HG03045 (cell line): Measurements from ENCODE around the gene ITFG1.
A peak's percentile ranks its signal among the peaks of the same experiment; 100 is the strongest.
"Not testable (repeated sequence)": the region's sequence is repeated elsewhere in the genome, so short reads cannot be mapped to it uniquely, and the experiment has no call there.

Experiments used
- ATAC-seq: cut with Tn5 transposase; IDR thresholded peaks from one replicate; pipeline ENCODE4 v1.9.1; 2021; ENCODE audit warnings: mild to moderate bottlenecking, moderate library complexity; ENCODE audit not compliant: unreplicated experiment

ITFG1 gene

GRCh38 chr16:47424846-47425245, 36.0 kb downstream of the ITFG1 start:
- ATAC-seq = no peak

- ATAC-seq = no peak
Observed at GRCh38 chr16:47416869-47417268, 44.0 kb downstream of the ITFG1 start.

DNA sequence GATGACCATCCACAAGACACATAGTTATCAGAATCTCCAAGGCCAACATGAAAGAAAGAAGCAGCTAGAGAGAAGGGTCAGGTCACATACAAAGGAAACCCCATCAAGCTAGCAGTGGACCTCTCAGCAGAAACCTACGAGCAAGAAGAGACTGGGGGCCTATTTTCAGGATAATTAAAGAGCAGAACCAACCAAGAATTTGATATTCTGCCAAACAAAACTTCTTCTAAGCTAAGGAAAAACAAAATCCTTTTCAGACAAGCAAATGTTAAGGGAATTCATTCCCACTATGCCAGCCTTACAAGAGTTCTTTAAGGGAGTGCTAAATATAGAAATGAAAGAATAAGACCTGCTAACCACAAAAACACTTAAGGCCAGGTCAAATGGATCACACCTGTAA, 47.8 kb downstream of the ITFG1 start:
- no peak for ATAC-seq

GRCh38 chr16:47408491-47408890, 52.4 kb downstream of the ITFG1 start:
- ATAC-seq = no peak

- no peak for ATAC-seq
Observed at GRCh38 chr16:47395733-47396498, 64.9 kb downstream of the ITFG1 start.

- ATAC-seq = peak; percentile 83
Observed at GRCh38 chr16:47392081-47392480, 68.8 kb downstream of the ITFG1 start.

- no peak for ATAC-seq
Observed at GRCh38 chr16:47388705-47389104, 72.2 kb downstream of the ITFG1 start.

DNA sequence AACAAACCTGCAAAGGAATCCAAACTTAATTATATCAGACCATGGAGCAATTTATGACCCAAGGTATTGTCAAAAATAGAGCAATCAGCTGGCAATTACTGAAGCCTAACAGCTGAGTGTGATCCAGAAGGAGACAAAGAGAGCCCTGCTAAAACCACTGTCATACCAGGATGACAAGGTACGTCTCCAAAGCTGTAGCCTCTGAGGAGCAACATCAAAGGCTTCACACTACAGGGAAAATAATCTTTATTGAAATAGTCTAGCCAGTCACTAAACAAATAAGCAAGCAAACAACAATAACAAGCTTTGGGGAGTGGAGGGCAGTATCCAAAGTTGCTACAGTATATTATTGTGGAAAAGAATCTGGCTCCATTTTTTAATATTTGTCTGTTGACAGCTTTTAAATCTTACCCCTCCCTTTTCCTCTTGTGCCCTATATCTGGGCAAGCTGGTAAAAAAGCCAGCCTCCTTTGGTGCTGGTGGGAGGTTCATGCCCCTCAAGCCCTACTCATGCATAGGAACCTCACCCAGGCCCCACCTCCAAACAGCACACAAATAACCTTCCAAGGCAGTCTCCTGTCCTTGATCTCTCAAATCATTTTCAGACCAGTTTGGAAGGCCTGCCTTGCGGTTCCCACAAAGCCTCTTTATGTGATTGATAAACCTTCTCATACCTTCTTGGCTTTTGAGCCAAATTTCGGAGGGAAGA, 73.7 kb downstream of the ITFG1 start:
- no peak for ATAC-seq

- no peak for ATAC-seq
Observed at GRCh38 chr16:47386201-47386718, 74.6 kb downstream of the ITFG1 start.

GRCh38 chr16:47382362-47382761, 78.5 kb downstream of the ITFG1 start:
- ATAC-seq = no peak

DNA sequence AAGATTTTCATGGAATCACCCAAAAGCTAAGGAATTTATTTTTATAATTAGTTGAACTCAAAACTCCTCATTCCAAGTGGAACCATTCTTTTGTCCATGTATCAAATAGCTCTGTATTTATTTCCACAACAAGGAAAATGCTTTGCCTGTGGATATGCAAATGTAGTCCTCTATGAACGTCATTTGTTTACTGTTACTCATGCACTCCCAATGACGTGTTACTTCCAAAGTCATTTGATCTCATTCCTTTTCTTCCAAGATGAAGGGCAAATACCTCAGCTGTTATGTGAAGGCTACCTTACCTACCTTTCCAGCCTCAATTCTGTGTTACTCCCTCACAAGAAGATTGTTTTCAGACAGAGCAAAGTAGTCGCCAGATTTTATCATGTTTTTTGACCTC, 83.7 kb downstream of the ITFG1 start:
- no peak for ATAC-seq

DNA sequence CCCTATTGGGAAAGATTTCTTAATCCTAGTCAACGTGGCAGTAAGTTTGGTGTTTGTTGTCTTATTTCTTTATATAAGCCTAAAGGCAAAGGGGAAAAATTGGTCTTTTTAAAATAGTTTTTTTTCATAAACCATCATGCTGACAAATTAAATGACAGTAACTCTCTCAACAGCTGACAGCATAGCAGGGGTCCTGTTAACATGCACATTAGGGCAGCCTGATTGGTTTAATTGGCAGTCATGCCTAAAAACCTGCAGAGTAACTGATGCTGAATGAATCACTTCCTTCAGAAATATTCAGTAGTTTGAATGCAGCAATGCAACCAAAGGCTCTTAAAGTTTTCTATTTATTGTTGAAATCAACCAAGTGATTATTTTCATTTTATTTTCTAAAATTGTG, 85.4 kb downstream of the ITFG1 start:
- no peak for ATAC-seq

- ATAC-seq = no peak
Observed at GRCh38 chr16:47374629-47375028, 86.2 kb downstream of the ITFG1 start.

DNA sequence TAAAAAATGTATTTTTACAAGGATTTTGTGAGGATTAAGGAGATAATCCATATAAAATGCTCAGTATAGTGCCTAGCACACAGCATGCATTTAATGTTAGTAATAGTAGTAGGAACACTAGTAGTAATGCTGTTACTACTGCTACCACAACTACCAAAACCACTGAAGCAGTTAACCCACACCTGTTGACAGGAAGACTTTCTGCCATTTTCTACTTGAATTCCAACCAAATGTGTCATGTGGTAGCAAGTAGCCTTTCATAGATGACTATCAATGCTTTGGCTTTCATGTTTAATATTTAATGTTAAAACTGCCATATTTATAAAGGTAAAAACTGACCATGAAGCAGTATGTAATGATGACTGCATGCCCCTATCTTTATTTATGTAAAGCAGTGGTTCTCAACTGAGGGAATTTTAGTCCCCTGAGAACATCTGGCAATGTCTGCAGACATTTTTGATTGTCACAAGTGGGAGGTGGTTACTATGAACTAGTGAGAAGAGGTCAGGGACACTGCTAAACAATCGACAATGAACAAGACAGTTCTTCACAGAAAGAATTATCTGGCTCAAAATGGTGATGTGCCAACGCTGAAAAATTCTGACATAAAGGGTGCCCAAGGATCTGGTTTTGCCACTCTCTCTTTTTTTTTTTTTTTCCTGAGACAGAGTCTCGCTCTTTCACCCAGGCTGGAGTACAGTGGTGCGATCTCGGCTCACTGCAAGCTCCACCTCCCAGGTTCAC, 89.4 kb downstream of the ITFG1 start:
- no peak for ATAC-seq

DNA sequence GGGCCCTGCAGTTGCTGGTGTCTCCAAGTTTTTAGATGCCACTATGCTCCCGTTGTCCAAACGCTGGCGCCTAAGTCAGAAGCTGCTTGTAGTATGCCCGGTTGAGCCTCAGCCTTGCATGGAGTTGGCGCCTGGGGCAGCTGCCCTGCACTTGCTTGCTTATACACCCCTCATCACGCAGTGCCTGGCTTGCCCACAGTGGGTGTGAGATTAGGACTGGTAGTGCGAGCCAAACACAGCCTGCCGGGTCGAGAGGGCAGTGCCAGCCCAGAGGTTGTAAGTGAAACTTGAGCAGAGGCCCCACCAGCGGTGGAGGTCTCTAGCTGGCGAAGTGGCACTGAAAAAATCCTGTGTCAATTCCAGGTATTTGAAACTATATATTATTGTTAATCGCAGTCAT, 90.3 kb downstream of the ITFG1 start:
- ATAC-seq = no peak

GRCh38 chr16:47366228-47366627, 94.6 kb downstream of the ITFG1 start:
- ATAC-seq = no peak

DNA sequence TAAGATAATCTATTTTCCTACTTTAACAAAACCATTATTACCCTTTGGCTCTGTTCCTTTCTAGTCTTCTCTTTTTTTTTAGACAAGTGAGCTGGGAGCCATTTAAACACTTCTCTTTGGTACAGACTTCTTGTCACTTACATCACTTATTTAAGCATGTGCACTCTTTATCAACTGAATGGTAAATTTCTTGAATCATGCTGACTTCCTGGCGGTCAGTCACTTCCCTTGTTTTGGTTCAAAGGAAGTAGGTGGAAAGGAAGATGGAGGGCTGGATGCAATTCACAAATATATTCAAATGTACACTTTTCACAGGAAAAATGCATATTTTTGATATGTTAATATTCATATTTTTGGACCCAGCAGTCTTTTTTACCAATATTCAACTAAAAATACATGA, 97.1 kb downstream of the ITFG1 start:
- ATAC-seq = no peak

DNA sequence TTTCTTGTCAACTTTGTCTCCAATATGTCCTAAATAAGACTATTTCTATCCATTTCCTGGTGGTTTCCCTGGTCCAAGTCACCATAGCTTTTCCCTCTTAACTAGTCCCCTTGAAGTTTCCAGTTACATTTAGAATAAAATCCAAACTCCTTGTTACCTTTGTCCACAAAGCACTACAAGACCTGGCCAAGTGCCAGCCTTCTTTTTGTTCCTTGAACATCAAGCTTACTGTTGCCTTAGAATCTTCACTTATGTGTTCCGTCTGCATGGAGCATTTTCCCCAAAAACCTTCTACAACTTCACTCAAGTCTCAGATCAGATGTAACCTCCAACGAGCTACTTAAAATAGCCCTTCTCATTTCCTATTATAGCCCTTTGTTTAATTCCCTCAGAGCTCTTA, 101.4 kb downstream of the ITFG1 start:
- ATAC-seq = no peak

- no peak for ATAC-seq
Observed at GRCh38 chr16:47358816-47359215, 102.0 kb downstream of the ITFG1 start.

GRCh38 chr16:47349029-47349428, 111.8 kb downstream of the ITFG1 start:
- not testable (repeated sequence) for ATAC-seq

GRCh38 chr16:47347021-47347696, 113.7 kb downstream of the ITFG1 start:
- not testable (repeated sequence) for ATAC-seq
